HepG2 (cell line): ENCODE results near the gene PNPLA2. TPM values are rescaled to one million over a fixed set of nuclear protein-coding genes. Genes with fewer than 3 reads are reported as not detected.

ENCODE experiments used
- CC2D1A ChIP-seq: sonication (generic); formaldehyde crosslinking; IDR thresholded peaks from 2 replicates; pipeline ENCODE4 v1.8.1; 2023; ENCODE audit warnings: mild to moderate bottlenecking, missing genetic modification reagents
- HDAC1 ChIP-seq: sonication (generic); formaldehyde crosslinking; IDR thresholded peaks from 2 replicates; pipeline ENCODE4 v1.5.1; 2020; ENCODE audit warnings: mild to moderate bottlenecking, missing genetic modification reagents
- HNF4A ChIP-seq: sonication (generic); formaldehyde crosslinking; IDR thresholded peaks from 2 replicates; pipeline ENCODE4 v1.4.0; 2020; ENCODE audit warnings: missing genetic modification reagents
- HOXA3 ChIP-seq: sonication (generic); formaldehyde crosslinking; IDR thresholded peaks from 2 replicates; pipeline ENCODE4 v1.5.0; 2020; ENCODE audit warnings: missing genetic modification reagents
- MEF2D ChIP-seq: sonication (generic); formaldehyde crosslinking; IDR thresholded peaks from 2 replicates; pipeline ENCODE4 v1.5.1; 2020; ENCODE audit warnings: mild to moderate bottlenecking, missing genetic modification reagents
- MEIS2 ChIP-seq: sonication (generic); formaldehyde crosslinking; IDR thresholded peaks from 2 replicates; pipeline ENCODE4 v1.9.0; 2021; ENCODE audit warnings: mild to moderate bottlenecking, missing genetic modification reagents
- MIER3 ChIP-seq: IDR thresholded peaks from 2 replicates; pipeline ENCODE4 v1.6.1; 2016; ENCODE audit warnings: missing compliant biosample characterization, borderline replicate concordance
- MLLT10 ChIP-seq: sonication (generic); formaldehyde crosslinking; IDR thresholded peaks from 2 replicates; pipeline ENCODE4 v1.4.0; 2020; ENCODE audit warnings: missing genetic modification reagents
- MXD1 ChIP-seq: sonication (generic); formaldehyde crosslinking; IDR thresholded peaks from 2 replicates; pipeline ENCODE4 v1.4.0; 2020; ENCODE audit warnings: mild to moderate bottlenecking, missing genetic modification reagents
- MXI1 ChIP-seq: IDR thresholded peaks from 3 replicates; pipeline ENCODE4 v1.6.1; 2012; ENCODE audit warnings: low read depth, low read length, inconsistent platforms, borderline replicate concordance
- NR0B2 ChIP-seq: sonication (generic); formaldehyde crosslinking; IDR thresholded peaks from 2 replicates; pipeline ENCODE4 v1.4.0; 2020; ENCODE audit warnings: mild to moderate bottlenecking, missing genetic modification reagents
- NR2C2 ChIP-seq: sonication (generic); formaldehyde crosslinking; IDR thresholded peaks from 2 replicates; pipeline ENCODE4 v1.4.0; 2020; ENCODE audit warnings: missing genetic modification reagents, mild to moderate bottlenecking, moderate library complexity, borderline replicate concordance
- NR2F1 ChIP-seq, 2 experiments: fragments of 450-650 bp in 1 of 2; formaldehyde crosslinking in 1 of 2; IDR thresholded peaks; 2 replicates each; pipeline versions ENCODE4 v1.5.0 to v1.6.1; 2016 to 2020; ENCODE audit warnings: mild to moderate bottlenecking in 1 of 2, missing compliant biosample characterization in 1 of 2, missing genetic modification reagents in 1 of 2, moderate library complexity in 1 of 2
- SRSF4 ChIP-seq: fragments of 200-400 bp; formaldehyde crosslinking; IDR thresholded peaks from one replicate; pipeline ENCODE4 v1.6.1; 2018; ENCODE audit warnings: mild to moderate bottlenecking, low read depth, low read length, moderate library complexity; ENCODE audit not compliant: poor library complexity, severe bottlenecking
- TAF1 ChIP-seq: sonication (generic); formaldehyde crosslinking; IDR thresholded peaks from 2 replicates; pipeline ENCODE4 v1.4.0; 2020; ENCODE audit warnings: missing genetic modification reagents
- ZFP82 ChIP-seq: sonication (generic); formaldehyde crosslinking; IDR thresholded peaks from 2 replicates; pipeline ENCODE4 v1.5.1; 2020; ENCODE audit warnings: mild to moderate bottlenecking, missing genetic modification reagents, borderline replicate concordance
- ZGPAT ChIP-seq: IDR thresholded peaks from 2 replicates; pipeline ENCODE4 v1.6.1; 2016; ENCODE audit warnings: mild to moderate bottlenecking
- ZNF570 ChIP-seq: sonication (generic); formaldehyde crosslinking; IDR thresholded peaks from 2 replicates; pipeline ENCODE4 v1.4.0; 2020; ENCODE audit warnings: mild to moderate bottlenecking, missing genetic modification reagents, borderline replicate concordance
- ZNF691 ChIP-seq: sonication (generic); formaldehyde crosslinking; IDR thresholded peaks from 2 replicates; pipeline ENCODE4 v1.4.0; 2020; ENCODE audit warnings: missing genetic modification reagents, low read depth, mild to moderate bottlenecking, borderline replicate concordance
- ZNF770 ChIP-seq: sonication (generic); formaldehyde crosslinking; IDR thresholded peaks from 2 replicates; pipeline ENCODE4 v1.5.0; 2020; ENCODE audit warnings: mild to moderate bottlenecking, missing genetic modification reagents
- ZNF782 ChIP-seq: sonication (generic); formaldehyde crosslinking; IDR thresholded peaks from 2 replicates; pipeline ENCODE4 v1.4.0; 2020; ENCODE audit warnings: missing genetic modification reagents, mild to moderate bottlenecking, borderline replicate concordance
- ZNF839 ChIP-seq: sonication (generic); formaldehyde crosslinking; IDR thresholded peaks from 2 replicates; pipeline ENCODE4 v1.4.0; 2020; ENCODE audit warnings: missing genetic modification reagents, mild to moderate bottlenecking, borderline replicate concordance
- polyA plus RNA-seq, 8 experiments: library from polyadenylated mRNA; depleted of rRNA in 3 of 8; stranded (reverse) in 7 of 8; unstranded in 1 of 8; fragments of >200 nt; fragmentation: Illumina TruSeq in 4 of 8; extraction: Trizol in 4 of 8; gene quantifications; 2 replicates each; pipeline versions ENCODE4 v1.2.1 to v1.2.3, GENCODE V29; 2011 to 2016; ENCODE audit warnings: low read depth in 4 of 8, missing spikeins in 1 of 8, mixed read lengths in 1 of 8; ENCODE audit not compliant: insufficient read depth in 1 of 8
- total RNA-seq, 5 experiments: library from RNA; depleted of rRNA; stranded (reverse); fragments of >200 nt; fragmentation: Illumina TruSeq; extraction: Trizol; gene quantifications; 2 replicates each; pipeline ENCODE4 v1.2.3, GENCODE V29; 2016; ENCODE audit warnings: low read depth in 1 of 5

PNPLA2 gene
- total and polyA plus RNA-seq, 2 of the 13 experiments (the other 11 are each of a cell fraction or from before 2014, with no cell fraction given) = 10.5 to 43.2 TPM

GRCh38 chr11:843818-844692 is 25.3 kb downstream of the PNPLA2 start (continued):
- TF ChIP-seq ZNF770 (peak; percentile 16; the same call in 1 of the 2 replicates), MLLT10 (CRISPR knock-in tag) (no peak), ZGPAT (CRISPR knock-in tag) (peak; percentile 53; the same call in 1 of the 2 replicates), CC2D1A (CRISPR knock-in tag) (no peak), HDAC1 (CRISPR knock-in tag) (peak; percentile 94), ZFP82 (CRISPR knock-in tag) (no peak), ZNF839 (CRISPR knock-in tag) (no peak), MEF2D (CRISPR knock-in tag) (peak; percentile 49; the same call in 1 of the 2 replicates), MEIS2 (CRISPR knock-in tag) (no peak; the same call in 1 of the 2 replicates), HOXA3 (peak; percentile 24; the same call in 1 of the 2 replicates), ZNF570 (CRISPR knock-in tag) (no peak), ZNF782 (CRISPR knock-in tag) (no peak), MXI1 (peak; percentile 64; the same call in 1 of the 3 replicates), MXD1 (CRISPR knock-in tag) (0 out of 2 replicates have a peak, but pooled peaks have one; percentile 63), ZNF691 (CRISPR knock-in tag) (peak; percentile 73; the same call in 1 of the 2 replicates), HNF4A (CRISPR knock-in tag) (0 out of 2 replicates have a peak, but pooled peaks have one; percentile 8), SRSF4 (no peak), TAF1 (CRISPR knock-in tag) (peak; percentile 58; the same call in 1 of the 2 replicates), NR0B2 (CRISPR knock-in tag) (peak; percentile 81; the same call in 1 of the 2 replicates), MIER3 (CRISPR knock-in tag) (peak; percentile 54; the same call in 1 of the 2 replicates), NR2C2 (CRISPR knock-in tag) (0 out of 2 replicates have a peak, but pooled peaks have one; percentile 58), NR2F1 (CRISPR knock-in tag; IDR thresholded peaks at IDR 0.05) (peak; percentile 25 to 54; a peak in 2 of 4 replicates)
